B cell (primary cell): ENCODE data around the gene CNTNAP2. TPM values are rescaled to one million over a fixed set of nuclear protein-coding genes. Genes with fewer than 3 reads are reported as not detected.

Experiments
- ATAC-seq: fragments of 200-7000 bp; cut with Tn5 transposase; one replicate; pipeline ENCODE4 v1.10.0; 2021; ENCODE audit warnings: low read depth, mild to moderate bottlenecking, moderate number of reproducible peaks, moderate library complexity
- CTCF ChIA-PET: fragments of 350-600 bp; sonication (Branson Sonifier 250); formaldehyde crosslinking; loops from one replicate; lab custom pipeline; 2021; ENCODE audit warnings: antibody characterized with exemption, inconsistent platforms; lab: Charles Lee
- POLR2A ChIA-PET: fragments of 350-600 bp; sonication (Branson Sonifier 250); formaldehyde crosslinking; loops from one replicate; lab custom pipeline; 2021; ENCODE audit warnings: antibody characterized with exemption; lab: Charles Lee
- DNase-seq: peaks from one replicate; pipeline ENCODE4 v3.0.0; 2013
- H2AFZ ChIP-seq: 2 replicates; pipeline ENCODE4 v1.6.1; 2012; ENCODE audit warnings: mild to moderate bottlenecking, low read depth, low read length; ENCODE audit not compliant: insufficient read depth, poor library complexity, severe bottlenecking
- H3K27ac ChIP-seq, 2 donors: 1 replicate in 1 of 2; 2 replicates in 1 of 2; pipeline ENCODE4 v1.5.1; 2012 to 2013; ENCODE audit warnings: low read length in 2 of 2, mild to moderate bottlenecking in 2 of 2, moderate library complexity in 1 of 2
- H3K27me3 ChIP-seq, 4 experiments: fragments of 200-600 bp in 1 of 4; sonication (generic) in 1 of 4; replicated peaks in 1 of 4; 1 replicate in 2 of 4; 2 replicates in 2 of 4; pipeline versions ENCODE4 v1.6.1 to v1.7.0; 2013 to 2016; ENCODE audit warnings: low read length in 3 of 4, mild to moderate bottlenecking in 2 of 4, mixed read lengths in 1 of 4, moderate library complexity in 1 of 4; ENCODE audit not compliant: insufficient read depth in 4 of 4, control insufficient read depth in 3 of 4; ENCODE audit errors: control extremely low read depth in 1 of 4
- H3K36me3 ChIP-seq, 2 experiments: replicated peaks in 1 of 2; 1 replicate in 1 of 2; 2 replicates in 1 of 2; pipeline versions ENCODE4 v1.6.1 to v1.7.1; 2013; ENCODE audit warnings: low read length in 1 of 2; ENCODE audit not compliant: insufficient read depth in 2 of 2, control insufficient read depth in 1 of 2; ENCODE audit errors: control extremely low read depth in 1 of 2, extremely low read depth in 1 of 2
- H3K4me1 ChIP-seq, 2 donors: fragments of 200-600 bp in 1 of 2; sonication (generic) in 1 of 2; 1 replicate in 1 of 2; 2 replicates in 1 of 2; pipeline versions ENCODE4 v1.5.1 to v1.6.1; 2013 to 2017; ENCODE audit warnings: low read length in 2 of 2; ENCODE audit not compliant: control insufficient read depth in 2 of 2, insufficient read depth in 2 of 2
- H3K4me2 ChIP-seq: replicated peaks from 2 replicates; pipeline ENCODE3; 2012; ENCODE audit warnings: mild to moderate bottlenecking, low read depth, low read length; ENCODE audit not compliant: poor library complexity, severe bottlenecking
- H3K4me3 ChIP-seq, 5 experiments: fragments of 200-600 bp in 1 of 5; sonication (generic) in 1 of 5; 1 replicate in 3 of 5; 2 replicates in 2 of 5; pipeline versions ENCODE4 v1.5.1 to v1.7.0; 2011 to 2016; ENCODE audit warnings: low read length in 4 of 5, mild to moderate bottlenecking in 4 of 5, low read depth in 2 of 5, control low read depth in 1 of 5, moderate library complexity in 1 of 5; ENCODE audit not compliant: insufficient read depth in 1 of 5; ENCODE audit errors: control extremely low read depth in 1 of 5, extremely low read depth in 1 of 5
- H3K79me2 ChIP-seq: fragments of 200-600 bp; sonication (generic); one replicate; pipeline ENCODE4 v1.6.0; 2016; ENCODE audit warnings: low read length; ENCODE audit not compliant: control insufficient read depth, insufficient read depth
- H3K9ac ChIP-seq: fragments of 200-600 bp; sonication (generic); 2 replicates; pipeline ENCODE4 v1.6.1; 2017; ENCODE audit warnings: mild to moderate bottlenecking, low read length, moderate library complexity
- H3K9me3 ChIP-seq, 3 donors: one replicate each; pipeline versions ENCODE4 v1.6.1 to v1.7.1; 2013; ENCODE audit warnings: low read length in 2 of 3; ENCODE audit not compliant: control insufficient read depth in 2 of 3, insufficient read depth in 1 of 3; ENCODE audit errors: control extremely low read depth in 1 of 3
- H4K20me1 ChIP-seq: 2 replicates; pipeline ENCODE4 v1.6.0; 2012; ENCODE audit warnings: mild to moderate bottlenecking, low read length; ENCODE audit not compliant: insufficient read depth, control insufficient read depth, poor library complexity, severe bottlenecking
- H3K27ac Mint-ChIP-seq: one replicate; pipeline ENCODE4 v1.8.0; 2021; ENCODE audit warnings: mixed read lengths
- H3K27me3 Mint-ChIP-seq: one replicate; pipeline ENCODE4 v1.8.0; 2021; ENCODE audit warnings: mixed read lengths
- H3K4me1 Mint-ChIP-seq: one replicate; pipeline ENCODE4 v1.8.0; 2021; ENCODE audit warnings: mixed read lengths
- H3K4me3 Mint-ChIP-seq: one replicate; pipeline ENCODE4 v1.8.0; 2021; ENCODE audit warnings: mixed read lengths
- H3K9me3 Mint-ChIP-seq: one replicate; pipeline ENCODE4 v1.8.0; 2022; ENCODE audit warnings: mixed read lengths; ENCODE audit not compliant: insufficient read depth
- EZH2 ChIP-seq: IDR thresholded peaks from 2 replicates; pipeline ENCODE4 v1.6.1; 2012; ENCODE audit warnings: borderline replicate concordance, low read depth, mild to moderate bottlenecking, moderate library complexity, low read length; ENCODE audit not compliant: insufficient read depth, poor library complexity, severe bottlenecking
- WGBS: methylation state at CpG from one replicate; pipeline ENCODE4 v1.1.5; 2013; ENCODE audit warnings: missing lambda C conversion rate; ENCODE audit not compliant: insufficient coverage; 5-methylcytosine and 5-hydroxymethylcytosine counted together
- intact Hi-C: fragments of 100-400 bp; cut with micrococcal nuclease; formaldehyde crosslinking; loops from one replicate; pipeline ENCODE4 v1.10.0; 2022
- polyA plus RNA-seq: library from polyadenylated mRNA; depleted of rRNA; stranded (reverse); fragments of >200 nt; gene quantifications from 2 replicates; pipeline ENCODE4 v1.2.3, GENCODE V29; 2012
- total RNA-seq, 2 donors: library from RNA; stranded (reverse); fragments of 120-200 nt in 1 of 2; gene quantifications; 1 replicate in 1 of 2; 2 replicates in 1 of 2; pipeline versions ENCODE4 v1.2.3 to v1.2.4, GENCODE V29; 2013 to 2022
- TF ChIP-seq, protein P1 (sequence below): fragments of 200-600 bp; IDR thresholded peaks from one replicate; pipeline ENCODE4 v1.8.0; 2022; ENCODE audit warnings: antibody characterized with exemption, mild to moderate bottlenecking

The CNTNAP2 gene
- total and polyA plus RNA-seq, 2 donors (not counting 1 experiment from before 2014, with no cell fraction given), result 7.4 to 16.6 TPM

DNA sequence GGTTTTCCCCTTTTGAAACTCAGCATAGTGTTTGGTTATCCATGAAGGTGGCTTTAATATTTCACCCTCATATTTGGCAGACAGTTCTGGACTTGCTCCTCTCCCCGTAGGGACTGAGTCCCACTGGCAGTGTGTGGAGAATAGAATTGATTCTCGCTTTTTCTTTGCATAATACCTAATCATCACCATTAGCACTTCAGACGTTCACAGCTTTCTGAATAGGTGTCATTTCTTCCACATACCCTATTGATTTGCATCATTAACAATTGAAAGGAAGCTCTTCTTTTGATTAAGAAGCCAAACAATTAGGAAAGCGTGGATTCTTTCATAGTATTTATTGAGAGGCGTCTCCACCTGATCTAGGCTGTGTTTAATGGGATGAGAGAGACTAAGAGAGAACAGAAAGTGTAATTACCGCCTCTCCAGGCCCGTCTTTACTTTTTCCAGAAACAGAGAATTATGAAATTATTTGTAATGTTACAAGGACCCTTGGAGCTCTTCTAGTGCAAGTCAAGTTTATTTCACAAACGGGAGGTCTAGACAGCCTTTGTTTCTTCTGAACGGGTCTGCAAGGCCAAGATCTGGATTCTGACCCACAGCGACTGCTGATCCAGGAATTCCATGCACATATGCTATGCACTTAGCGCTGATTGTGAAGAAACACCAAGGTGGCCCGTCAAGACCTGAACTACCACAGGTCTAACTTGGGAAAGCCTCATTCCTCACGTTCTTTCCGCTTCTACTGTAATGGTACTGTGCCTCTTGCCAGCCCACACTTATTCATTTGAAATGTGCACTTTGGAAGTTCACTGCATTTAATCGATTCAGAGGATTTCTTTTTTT lies 2224.1 kb downstream of the CNTNAP2 start:
- no peak overlapping the region for H3K27ac Mint-ChIP-seq
- CTCF ChIA-PET, result interaction anchor here (1.8 kb wide), 1 partner anchor 75 kb away, joined by 8 read pairs; no protein-coding TSS in a partner anchor
- peak overlapping the region; percentile 93 for H2AFZ ChIP-seq
- H3K9me3 ChIP-seq, result no peaks in the 10 kb centered on the region
- peaks cover 31% of the 10 kb centered on the region for H3K27me3 Mint-ChIP-seq
- peak overlapping the region; percentile 92 for H3K4me3 Mint-ChIP-seq
- no peaks in the 10 kb centered on the region for H3K79me2 ChIP-seq
- H3K9ac ChIP-seq, result peak overlapping the region; percentile 92
- intact Hi-C loops, result no loop called here
- no peaks in the 10 kb centered on the region for H3K36me3 ChIP-seq
- H4K20me1 ChIP-seq, result no peaks in the 10 kb centered on the region
- H3K27me3 ChIP-seq, result peaks cover 0 to 25% (median 9%) of the 10 kb centered on the region in 4 experiments
- no peak for DNase-seq
- TF ChIP-seq, protein P1, sequence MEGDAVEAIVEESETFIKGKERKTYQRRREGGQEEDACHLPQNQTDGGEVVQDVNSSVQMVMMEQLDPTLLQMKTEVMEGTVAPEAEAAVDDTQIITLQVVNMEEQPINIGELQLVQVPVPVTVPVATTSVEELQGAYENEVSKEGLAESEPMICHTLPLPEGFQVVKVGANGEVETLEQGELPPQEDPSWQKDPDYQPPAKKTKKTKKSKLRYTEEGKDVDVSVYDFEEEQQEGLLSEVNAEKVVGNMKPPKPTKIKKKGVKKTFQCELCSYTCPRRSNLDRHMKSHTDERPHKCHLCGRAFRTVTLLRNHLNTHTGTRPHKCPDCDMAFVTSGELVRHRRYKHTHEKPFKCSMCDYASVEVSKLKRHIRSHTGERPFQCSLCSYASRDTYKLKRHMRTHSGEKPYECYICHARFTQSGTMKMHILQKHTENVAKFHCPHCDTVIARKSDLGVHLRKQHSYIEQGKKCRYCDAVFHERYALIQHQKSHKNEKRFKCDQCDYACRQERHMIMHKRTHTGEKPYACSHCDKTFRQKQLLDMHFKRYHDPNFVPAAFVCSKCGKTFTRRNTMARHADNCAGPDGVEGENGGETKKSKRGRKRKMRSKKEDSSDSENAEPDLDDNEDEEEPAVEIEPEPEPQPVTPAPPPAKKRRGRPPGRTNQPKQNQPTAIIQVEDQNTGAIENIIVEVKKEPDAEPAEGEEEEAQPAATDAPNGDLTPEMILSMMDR, result no peak
- TF ChIP-seq EZH2, result no peak
- no peak for ATAC-seq
- peaks cover 19 to 26% of the 10 kb centered on the region in 2 donors for H3K4me1 ChIP-seq
- peak overlapping the region in 3 of 5 experiments; percentile 57 to 84 (median 77) for H3K4me3 ChIP-seq
- peak overlapping the region; percentile 91 for H3K4me2 ChIP-seq
- no peaks in the 10 kb centered on the region for H3K9me3 Mint-ChIP-seq
- H3K27ac ChIP-seq, result no peak overlapping the region
- WGBS, result 79% methylated on average over 7 of the region's 15 CpGs
- POLR2A ChIA-PET, result interaction anchor here (0.6 kb wide), 1 partner anchor 77 kb away, joined by 3 read pairs; no protein-coding TSS in a partner anchor
- peaks cover 48% of the 10 kb centered on the region for H3K4me1 Mint-ChIP-seq

DNA sequence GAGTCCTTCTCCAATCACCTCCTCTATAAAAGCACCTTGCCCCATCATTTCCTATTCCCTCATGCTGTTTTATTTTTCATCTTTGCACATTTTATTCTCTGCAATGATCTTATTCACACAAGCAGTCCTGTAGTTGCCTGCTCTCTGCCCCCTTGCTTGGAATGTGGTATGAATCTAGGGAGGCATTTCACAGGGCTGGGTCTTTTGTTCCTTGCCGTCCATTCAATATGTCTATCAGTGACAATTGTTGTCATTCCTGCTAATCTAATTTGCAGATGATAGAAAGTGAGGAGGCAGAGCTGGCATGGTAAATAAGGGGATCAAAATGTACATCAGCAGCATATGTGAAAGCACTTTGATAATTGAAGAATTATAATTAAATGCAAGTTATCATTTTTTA lies 2227.8 kb downstream of the CNTNAP2 start:
- Histone ChIP-seq H3K36me3 (no peaks in the 10 kb centered on the region), H3K4me3 (no peak overlapping the region), H3K27me3 (peaks cover 0 to 7% (median 0%) of the 10 kb centered on the region in 4 experiments), H3K4me1 (peaks cover 8 to 16% of the 10 kb centered on the region in 2 donors), H3K9me3 (no peaks in the 10 kb centered on the region), H3K27ac (no peak overlapping the region), H4K20me1 (no peaks in the 10 kb centered on the region), H3K79me2 (no peaks in the 10 kb centered on the region), H3K4me2 (no peak overlapping the region), H2AFZ (no peak overlapping the region), H3K9ac (no peak overlapping the region)
- intact Hi-C loops, result no loop called here
- DNase-seq, result no peak
- peaks cover 37% of the 10 kb centered on the region for H3K4me1 Mint-ChIP-seq
- no peak overlapping the region for H3K4me3 Mint-ChIP-seq
- ChIA-PET CTCF (no interaction called here), POLR2A (no interaction called here)
- H3K9me3 Mint-ChIP-seq, result no peaks in the 10 kb centered on the region
- peaks cover 13% of the 10 kb centered on the region for H3K27me3 Mint-ChIP-seq
- no peak overlapping the region for H3K27ac Mint-ChIP-seq
- TF ChIP-seq EZH2, result no peak
- TF ChIP-seq, protein P1, result no peak
- WGBS, result no CpG with 5 or more reads among the region's 1 CpG
- ATAC-seq, result no peak
